Measurements from ENCODE around the gene HSDL2. TPM values are rescaled to one million over a fixed set of nuclear protein-coding genes. Genes with fewer than 3 reads are reported as not detected.
A peak's percentile ranks its signal among the peaks of the same experiment; 100 is the strongest.

HSDL2 gene
- total and polyA plus RNA-seq, 11 donors: 54.0 to 241 (median 147) TPM

- TF ChIP-seq POLR2A (IDR thresholded peaks at IDR 0.05): no peak
- TF ChIP-seq, protein P1, sequence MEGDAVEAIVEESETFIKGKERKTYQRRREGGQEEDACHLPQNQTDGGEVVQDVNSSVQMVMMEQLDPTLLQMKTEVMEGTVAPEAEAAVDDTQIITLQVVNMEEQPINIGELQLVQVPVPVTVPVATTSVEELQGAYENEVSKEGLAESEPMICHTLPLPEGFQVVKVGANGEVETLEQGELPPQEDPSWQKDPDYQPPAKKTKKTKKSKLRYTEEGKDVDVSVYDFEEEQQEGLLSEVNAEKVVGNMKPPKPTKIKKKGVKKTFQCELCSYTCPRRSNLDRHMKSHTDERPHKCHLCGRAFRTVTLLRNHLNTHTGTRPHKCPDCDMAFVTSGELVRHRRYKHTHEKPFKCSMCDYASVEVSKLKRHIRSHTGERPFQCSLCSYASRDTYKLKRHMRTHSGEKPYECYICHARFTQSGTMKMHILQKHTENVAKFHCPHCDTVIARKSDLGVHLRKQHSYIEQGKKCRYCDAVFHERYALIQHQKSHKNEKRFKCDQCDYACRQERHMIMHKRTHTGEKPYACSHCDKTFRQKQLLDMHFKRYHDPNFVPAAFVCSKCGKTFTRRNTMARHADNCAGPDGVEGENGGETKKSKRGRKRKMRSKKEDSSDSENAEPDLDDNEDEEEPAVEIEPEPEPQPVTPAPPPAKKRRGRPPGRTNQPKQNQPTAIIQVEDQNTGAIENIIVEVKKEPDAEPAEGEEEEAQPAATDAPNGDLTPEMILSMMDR (IDR thresholded peaks at IDR 0.05): no peak
- intact Hi-C loops (cut with DNase I): no loop called here
Measured at GRCh38 chr9:112341730-112342129, 38.2 kb upstream of the HSDL2 start.

GRCh38 chr9:112348257-112349007, 31.5 kb upstream of the HSDL2 start:
- H3K36me3 ChIP-seq: no peaks in the 10 kb centered on the region
- WGBS, 4 donors: 24 to 43% (median 30%) methylated on average over 19 of the region's 19 CpGs
- H3K4me3 ChIP-seq: peak overlapping the region; percentile 15 to 65 (median 50)
- intact Hi-C loops (cut with DNase I): no loop called here
- DNase-seq (peak; percentile 79 to 95 (median 88)), ATAC-seq (peak; percentile 70 to 91 (median 82))
- TF ChIP-seq POLR2A (IDR thresholded peaks at IDR 0.05): no peak
- TF ChIP-seq, protein P1 (IDR thresholded peaks at IDR 0.05): no peak
- no peaks in the 10 kb centered on the region for H3K27me3 ChIP-seq
- peaks cover 0 to 5% (median 0%) of the 10 kb centered on the region in 12 donors for H3K9me3 ChIP-seq
- peaks cover 0 to 11% (median 1%) of the 10 kb centered on the region in 12 donors for H3K4me1 ChIP-seq
- H3K27ac ChIP-seq: peak overlapping the region in 2 of 12 donors; percentile 32 to 52

More at GRCh38 chr9:112341730-112342129, 38.2 kb upstream of the HSDL2 start:
- DNase-seq (no peak), ATAC-seq (no peak)
- Histone ChIP-seq H3K27me3 (no peaks in the 10 kb centered on the region), H3K4me1 (peaks cover 0 to 3% (median 0%) of the 10 kb centered on the region in 12 donors), H3K27ac (no peak overlapping the region), H3K36me3 (no peaks in the 10 kb centered on the region), H3K9me3 (peaks cover 0 to 5% (median 0%) of the 10 kb centered on the region in 12 donors), H3K4me3 (no peak overlapping the region)

- no peak for ATAC-seq
- H3K27ac ChIP-seq: no peak overlapping the region
Measured at GRCh38 chr9:112349008-112349333, 30.9 kb upstream of the HSDL2 start.

GRCh38 chr9:112351184-112351583, 28.7 kb upstream of the HSDL2 start:
- TF ChIP-seq, protein P1 (IDR thresholded peaks at IDR 0.05): no peak
- TF ChIP-seq POLR2A (IDR thresholded peaks at IDR 0.05): no peak
- 60 to 69% (median 67%) methylated on average over 3 of the region's 3 CpGs for WGBS, 4 donors
- DNase-seq: no peak

More at GRCh38 chr9:112349008-112349333, 30.9 kb upstream of the HSDL2 start:
- intact Hi-C loops (cut with DNase I): no loop called here
- DNase-seq: no peak
- 51 to 68% (median 66%) methylated on average over 4 of the region's 4 CpGs for WGBS, 4 donors
- Histone ChIP-seq H3K27me3 (no peaks in the 10 kb centered on the region), H3K4me3 (peak overlapping the region in 10 of 12 donors; percentile 23 to 65 (median 52)), H3K4me1 (peaks cover 0 to 11% (median 1%) of the 10 kb centered on the region in 12 donors), H3K36me3 (no peaks in the 10 kb centered on the region), H3K9me3 (peaks cover 0 to 5% (median 0%) of the 10 kb centered on the region in 12 donors)
- TF ChIP-seq, protein P1 (IDR thresholded peaks at IDR 0.05): no peak
- TF ChIP-seq POLR2A (IDR thresholded peaks at IDR 0.05): no peak

More at GRCh38 chr9:112351184-112351583, 28.7 kb upstream of the HSDL2 start:
- Histone ChIP-seq H3K27me3 (no peaks in the 10 kb centered on the region), H3K27ac (no peak overlapping the region), H3K9me3 (no peaks in the 10 kb centered on the region), H3K36me3 (no peaks in the 10 kb centered on the region), H3K4me1 (peaks cover 0 to 11% (median 1%) of the 10 kb centered on the region in 12 donors), H3K4me3 (no peak overlapping the region)
- intact Hi-C loops (cut with DNase I): no loop called here
- ATAC-seq: no peak

Data from heart left ventricle (tissue), 16 donors.